ENCODE results near the gene CD180.
"Not testable (repeated sequence)": the region's sequence is repeated elsewhere in the genome, so short reads cannot be mapped to it uniquely, and the experiment has no call there.

The CD180 gene

DNA sequence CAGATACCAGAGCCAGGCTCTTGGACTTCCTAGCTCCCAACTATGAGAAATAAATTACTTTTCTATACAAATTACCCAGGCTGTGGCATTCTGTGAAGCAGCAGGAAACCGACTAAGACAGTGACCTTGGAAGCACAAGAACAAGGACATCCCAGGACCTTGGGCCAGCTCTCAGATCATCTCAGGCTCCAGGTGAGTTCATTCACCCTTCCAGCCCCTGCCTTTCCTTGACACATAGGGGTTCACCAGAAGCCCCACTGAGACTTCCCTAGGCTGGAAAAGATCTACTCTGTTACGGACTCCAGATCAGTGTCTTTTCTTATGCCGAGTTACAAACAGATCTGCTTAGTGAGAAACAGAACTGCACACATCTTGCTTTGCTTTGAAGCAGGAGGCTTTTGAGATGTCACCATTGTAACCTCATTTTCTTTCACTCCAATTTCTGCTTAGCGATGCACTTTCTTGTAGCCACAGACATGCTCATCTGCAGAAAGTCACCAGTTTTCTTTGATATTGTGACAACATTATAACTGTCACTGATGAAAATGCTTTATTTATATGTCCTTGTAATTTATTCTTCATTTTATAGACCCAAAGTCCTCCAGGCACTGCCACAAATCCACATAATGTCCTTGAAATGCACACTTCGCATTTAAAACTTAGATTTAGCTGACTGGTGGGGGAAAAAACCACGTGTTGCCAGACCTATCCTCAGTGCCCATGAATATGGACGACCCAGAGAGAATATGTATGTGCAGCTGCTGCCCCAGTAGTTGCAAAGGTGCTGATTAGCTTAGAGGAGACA is 8.1 kb downstream of the CD180 start:
- no peak for DNase-seq (ENCODE audit: low spot score)

DNA sequence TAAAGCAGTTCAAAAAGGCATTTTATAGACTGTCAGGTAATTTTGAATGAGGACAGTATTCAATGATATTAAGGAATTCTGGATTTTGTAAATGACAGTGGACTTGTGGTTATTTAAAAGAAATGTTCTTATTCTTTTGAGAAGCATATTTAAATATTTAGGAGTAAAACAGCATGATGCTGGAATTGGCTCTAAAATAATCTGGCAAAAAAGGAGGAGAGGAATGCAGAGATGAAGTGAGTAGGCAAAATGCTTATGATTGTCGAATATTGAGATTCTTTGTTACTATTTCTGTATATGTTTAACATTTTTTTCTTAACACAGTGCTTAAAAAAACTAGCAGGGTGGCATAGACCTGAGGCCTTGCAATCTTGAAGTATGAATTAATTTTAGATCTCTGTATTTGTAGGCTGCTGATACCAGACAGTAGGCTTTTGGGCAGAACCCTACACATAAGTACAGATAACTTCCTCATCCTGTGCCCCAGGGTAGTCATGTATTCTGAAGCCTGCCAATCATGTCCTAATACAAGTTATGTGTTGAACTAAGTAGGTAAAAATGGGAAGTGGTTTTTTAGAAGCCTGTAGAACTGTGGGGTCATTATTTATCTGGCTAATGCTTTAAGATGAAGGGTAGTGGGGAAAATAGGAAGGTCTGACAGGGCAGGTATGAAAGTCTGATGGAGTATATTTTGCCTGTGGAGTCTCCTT is 9.4 kb downstream of the CD180 start:
- DNase-seq (ENCODE audit: low spot score), result peak; percentile 48

DNA sequence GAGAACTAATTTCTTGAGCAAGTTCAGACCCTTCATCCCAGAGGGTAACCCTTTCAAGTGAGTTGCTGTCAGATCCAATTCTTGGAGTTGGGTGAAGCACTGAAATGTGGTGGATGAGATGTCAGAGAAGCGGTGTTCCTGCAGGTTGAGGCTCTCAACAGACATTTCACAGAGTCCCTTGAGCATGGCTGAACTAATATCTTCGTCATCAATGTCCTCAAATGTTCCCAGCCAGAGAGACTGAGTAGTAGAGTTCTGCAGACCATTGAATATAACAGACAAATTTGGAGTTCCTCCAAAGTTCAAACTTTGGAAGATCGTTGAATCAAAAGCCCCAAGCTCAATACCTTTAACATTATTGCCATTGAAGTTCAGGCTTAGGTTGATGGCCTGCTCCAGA is 12.7 kb downstream of the CD180 start:
- no peak for DNase-seq (ENCODE audit: low spot score)

DNA sequence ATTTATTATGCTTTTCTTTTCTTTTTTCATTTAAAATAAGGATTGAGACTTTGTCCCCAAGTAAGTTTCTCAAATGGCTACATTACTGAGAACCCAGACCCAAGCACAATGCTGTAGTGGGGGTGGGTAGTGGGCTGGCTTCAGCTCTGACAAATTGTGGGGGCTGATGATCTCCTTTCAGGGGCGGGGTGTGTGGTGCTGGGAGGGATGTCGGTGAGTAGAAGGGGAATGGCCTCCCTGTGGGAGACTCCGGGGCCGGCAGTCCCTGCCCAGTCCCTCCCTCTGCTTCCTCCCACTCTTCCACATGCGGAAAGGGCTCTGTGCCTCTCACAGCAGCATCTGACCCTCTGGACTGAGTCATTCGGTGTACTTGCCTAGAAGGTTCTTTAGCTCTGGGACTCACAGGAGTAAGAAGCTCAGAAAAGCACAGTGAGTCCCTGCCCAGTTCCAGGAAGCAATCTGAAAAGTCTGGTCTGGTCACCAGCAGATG is 14.3 kb downstream of the CD180 start:
- DNase-seq (ENCODE audit: low spot score), result no peak

DNA sequence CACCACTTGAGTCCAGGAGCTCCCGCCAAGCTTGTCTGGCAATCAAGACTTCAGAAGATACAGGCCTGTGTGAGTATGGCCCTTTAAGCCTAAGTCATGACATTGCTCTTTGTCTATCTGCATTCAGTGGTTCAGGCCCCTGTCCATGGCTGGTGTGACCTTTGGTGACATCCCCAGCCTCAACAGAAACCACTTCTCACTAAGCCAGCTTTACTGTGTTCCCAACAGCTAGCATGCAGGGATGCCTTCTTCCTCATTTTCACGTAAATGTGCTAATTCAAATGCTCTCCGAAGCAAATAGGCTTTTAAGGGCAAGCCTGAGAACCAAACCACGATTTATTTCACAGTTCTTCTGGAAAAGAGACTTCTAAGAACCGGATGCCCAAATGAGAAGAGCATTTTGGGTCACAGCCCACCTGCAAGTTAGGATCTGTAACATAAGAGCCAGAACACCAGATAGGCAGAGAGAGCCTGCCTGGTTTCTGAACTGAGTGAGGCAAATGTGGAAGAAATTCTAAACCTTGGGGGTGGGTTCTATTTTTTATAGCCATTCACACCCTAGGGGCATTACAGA is 14.9 kb downstream of the CD180 start:
- DNase-seq (ENCODE audit: low spot score), result peak; percentile 51

DNA sequence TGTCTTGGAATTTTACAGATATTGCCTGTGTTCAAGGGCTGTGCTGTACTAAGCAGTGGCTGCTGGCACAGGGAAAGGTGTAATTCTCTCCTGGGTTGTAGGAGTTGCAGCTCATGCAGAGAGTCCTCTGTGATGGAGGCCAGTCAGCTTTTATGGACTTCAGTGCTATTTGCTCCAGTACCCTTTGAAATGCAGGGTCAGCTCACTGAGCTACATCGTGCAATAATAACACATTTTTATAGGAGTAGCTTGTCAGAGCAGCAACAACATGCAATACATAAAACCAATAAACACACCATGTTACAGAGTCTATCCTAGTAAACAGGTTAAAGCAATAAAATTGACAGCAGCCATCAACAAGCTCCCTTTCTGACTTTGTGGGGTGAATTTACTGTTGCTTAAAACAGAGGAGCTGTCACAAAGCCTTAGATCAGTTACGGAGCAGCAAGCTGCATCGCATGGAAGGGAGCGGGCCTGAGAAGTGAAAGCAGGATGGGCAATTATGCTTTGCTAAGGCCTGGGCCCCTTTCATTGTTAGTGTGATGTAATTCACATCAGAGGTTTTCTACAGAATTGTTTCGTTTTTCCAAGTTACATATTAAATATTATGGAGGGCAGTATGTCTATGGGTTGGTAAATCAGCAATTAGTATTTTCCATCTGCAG is 16.8 kb downstream of the CD180 start:
- DNase-seq (ENCODE audit: low spot score), result no peak

DNA sequence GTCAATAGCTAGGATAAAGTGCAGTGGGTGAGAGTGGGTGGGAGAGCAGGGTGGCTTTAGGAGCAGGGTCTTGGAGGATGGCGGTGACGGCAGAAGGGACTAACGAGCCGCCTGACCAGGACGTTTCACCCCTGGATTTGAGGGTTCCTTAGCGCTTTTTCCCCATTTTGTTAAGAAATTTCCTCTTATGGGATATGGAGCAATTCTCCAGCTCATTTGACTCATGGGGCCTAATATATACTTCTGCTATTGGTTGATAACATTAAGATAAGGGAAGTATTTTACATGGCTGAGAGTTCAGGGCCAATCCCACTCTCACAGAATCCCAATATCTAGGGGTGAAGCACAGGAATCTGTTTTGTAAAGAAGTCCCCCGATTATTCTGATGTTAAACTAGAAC is 17.6 kb downstream of the CD180 start:
- DNase-seq (ENCODE audit: low spot score), result no peak

DNA sequence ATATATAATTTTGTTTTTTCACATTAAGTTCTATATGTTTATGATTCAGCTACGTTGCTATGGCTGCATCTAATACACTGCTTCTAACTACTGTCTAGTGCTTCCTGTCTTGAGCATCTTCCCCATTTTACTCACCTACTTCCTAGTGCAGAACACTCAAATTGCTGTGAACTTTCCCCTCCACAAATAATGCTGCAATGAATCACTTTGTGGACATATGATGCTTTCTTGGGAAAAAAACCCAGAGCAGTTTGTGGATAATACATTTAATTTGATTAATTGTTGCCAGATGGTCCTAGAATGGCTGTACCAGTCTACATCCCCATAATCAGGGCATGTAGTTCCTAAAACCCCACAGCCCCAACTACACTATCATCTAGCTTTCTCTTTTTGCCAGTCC is 18.5 kb downstream of the CD180 start:
- DNase-seq (ENCODE audit: low spot score), result no peak

DNA sequence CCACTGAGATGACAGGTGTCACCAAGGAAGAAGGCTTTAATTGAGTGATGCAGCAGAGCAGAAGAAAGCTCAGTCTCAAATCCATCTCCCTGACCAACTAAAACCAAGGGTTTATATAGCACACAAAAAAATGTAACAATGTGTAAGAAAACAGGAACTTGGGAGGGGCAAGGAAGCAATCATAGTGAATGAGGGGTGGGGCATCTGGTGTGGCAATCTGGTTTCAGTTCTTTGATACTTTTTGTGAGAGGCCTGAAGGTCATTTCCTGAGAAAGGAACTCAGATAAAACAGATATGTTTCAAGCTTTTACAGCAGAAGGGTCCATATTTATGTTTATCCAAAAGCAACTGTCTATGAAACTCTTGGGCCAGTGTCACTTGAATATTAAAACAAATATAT is 19.7 kb downstream of the CD180 start:
- DNase-seq (ENCODE audit: low spot score), result no peak

DNA sequence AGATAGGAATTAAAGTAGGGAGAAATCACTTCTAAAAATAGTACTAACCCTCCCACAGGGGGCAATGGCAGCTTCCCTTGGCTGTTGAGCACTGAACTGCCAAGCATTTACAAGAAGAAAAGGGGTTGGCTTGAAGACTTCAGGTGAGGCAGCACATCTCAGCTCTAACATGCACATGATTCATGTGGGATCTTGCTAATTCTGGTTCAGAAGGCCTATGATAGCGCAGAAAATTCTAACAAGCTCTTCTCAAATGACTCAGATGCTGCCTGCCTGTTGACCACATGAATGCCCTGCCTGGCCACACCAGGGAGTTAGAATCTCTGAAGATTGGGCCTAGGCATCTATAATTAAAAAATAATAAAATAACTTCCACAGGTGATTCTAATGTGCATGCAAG is 22.6 kb downstream of the CD180 start:
- DNase-seq (ENCODE audit: low spot score), result no peak

DNA sequence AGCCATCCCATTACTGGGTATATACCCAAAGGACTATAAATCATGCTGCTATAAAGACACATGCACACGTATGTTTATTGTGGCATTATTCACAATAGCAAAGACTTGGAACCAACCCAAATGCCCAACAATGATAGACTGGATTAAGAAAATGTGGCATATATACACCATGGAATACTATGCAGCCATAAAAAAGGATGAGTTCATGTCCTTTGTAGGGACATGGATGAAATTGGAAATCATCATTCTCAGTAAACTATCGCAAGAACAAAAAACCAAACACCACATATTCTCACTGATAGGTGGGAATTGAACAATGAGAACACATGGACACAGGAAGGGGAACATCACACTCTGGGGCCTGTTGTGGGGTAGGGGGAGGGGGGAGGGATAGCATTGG is 23.2 kb downstream of the CD180 start:
- DNase-seq (ENCODE audit: low spot score), result not testable (repeated sequence)

DNA sequence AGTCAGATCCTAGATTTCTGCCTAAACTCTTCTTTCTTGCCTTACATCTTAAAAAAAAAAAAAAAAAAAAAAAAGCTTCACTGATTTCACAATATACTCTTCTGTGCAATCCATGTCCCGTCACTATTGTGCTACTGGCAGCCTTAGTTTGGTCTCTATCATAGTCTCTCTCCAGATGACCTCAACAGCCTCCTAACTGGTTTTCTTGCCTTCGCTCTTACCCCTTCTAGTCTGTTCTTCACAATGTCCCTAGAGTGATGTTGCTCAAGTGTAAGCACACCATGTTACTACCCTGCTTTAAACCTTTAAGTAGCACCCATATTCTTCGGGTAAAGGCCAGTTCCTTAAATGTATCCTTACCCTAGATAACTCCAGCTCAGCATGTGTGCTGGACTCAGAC is 25.8 kb downstream of the CD180 start:
- no peak for DNase-seq (ENCODE audit: low spot score)

DNA sequence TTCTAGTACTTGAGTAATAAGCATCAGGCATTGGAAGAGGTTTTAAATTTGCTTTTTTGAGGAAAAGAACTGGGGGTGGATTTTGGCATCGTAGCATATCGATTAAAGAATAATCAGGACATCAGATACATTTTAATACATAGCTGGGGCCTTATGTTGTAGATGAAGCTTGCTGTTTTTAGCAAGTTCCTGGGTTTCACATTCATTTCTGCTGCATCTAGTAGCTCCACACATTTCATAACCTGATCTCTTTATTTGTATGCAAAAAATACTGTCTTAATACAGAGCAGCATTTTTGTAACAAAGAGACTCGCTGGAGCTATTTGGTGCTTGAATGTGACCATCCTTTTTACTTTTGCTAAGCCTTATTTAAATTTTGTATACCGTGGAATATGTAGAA is 28.5 kb downstream of the CD180 start:
- no peak for DNase-seq (ENCODE audit: low spot score)

DNA sequence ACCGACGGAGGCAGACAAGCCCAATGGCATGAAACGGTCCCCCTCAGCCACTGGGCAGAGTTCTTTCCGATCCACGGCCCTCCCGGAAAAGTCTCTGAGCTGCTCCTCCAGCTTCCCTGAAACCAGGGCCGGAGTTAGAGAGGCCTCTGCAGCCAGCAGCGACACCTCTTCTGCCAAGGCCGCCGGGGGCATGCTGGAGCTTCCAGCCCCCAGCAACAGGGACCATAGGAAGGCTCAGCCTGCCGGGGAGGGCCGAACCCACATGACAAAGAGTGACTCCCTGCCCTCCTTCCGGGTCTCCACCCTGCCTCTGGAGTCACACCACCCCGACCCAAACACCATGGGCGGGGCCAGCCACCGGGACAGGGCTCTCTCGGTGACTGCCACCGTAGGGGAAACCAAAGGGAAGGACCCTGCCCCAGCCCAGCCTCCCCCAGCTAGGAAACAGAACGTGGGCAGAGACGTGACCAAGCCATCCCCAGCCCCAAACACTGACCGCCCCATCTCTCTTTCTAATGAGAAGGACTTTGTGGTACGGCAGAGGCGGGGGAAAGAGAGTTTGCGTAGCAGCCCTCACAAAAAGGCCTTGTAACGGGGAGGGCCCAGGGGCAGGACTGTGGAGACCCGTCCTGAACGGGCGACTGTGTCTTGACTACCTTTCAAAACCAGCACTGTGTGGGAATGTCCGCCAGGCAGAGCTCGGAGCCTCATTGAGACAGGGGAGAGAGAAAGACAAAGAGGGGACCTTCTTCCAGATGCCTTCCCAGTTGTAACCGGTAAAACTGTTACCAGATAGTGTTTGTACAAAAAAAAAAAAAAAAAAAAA is 29.9 kb downstream of the CD180 start:
- peak; percentile 24 for DNase-seq (ENCODE audit: low spot score)

DNA sequence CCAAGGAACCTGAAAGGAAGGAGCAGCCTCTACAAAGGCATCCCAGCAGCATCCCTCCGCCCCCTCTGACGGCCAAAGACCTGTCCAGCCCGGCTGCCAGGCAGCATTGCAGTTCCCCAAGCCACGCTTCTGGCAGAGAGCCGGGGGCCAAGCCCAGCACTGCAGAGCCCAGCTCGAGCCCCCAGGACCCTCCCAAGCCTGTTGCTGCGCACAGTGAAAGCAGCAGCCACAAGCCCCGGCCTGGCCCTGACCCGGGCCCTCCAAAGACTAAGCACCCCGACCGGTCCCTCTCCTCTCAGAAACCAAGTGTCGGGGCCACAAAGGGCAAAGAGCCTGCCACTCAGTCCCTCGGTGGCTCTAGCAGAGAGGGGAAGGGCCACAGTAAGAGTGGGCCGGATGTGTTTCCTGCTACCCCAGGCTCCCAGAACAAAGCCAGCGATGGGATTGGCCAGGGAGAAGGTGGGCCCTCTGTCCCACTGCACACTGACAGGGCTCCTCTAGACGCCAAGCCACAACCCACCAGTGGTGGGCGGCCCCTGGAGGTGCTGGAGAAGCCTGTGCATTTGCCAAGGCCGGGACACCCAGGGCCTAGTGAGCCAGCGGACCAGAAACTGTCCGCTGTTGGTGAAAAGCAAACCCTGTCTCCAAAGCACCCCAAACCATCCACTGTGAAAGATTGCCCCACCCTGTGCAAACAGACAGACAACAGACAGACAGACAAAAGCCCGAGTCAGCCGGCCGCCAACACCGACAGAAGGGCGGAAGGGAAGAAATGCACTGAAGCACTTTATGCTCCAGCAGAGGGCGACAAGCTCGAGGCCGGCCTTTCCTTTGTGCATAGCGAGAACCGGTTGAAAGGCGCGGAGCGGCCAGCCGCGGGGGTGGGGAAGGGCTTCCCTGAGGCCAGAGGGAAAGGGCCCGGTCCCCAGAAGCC is 30.8 kb downstream of the CD180 start:
- DNase-seq (ENCODE audit: low spot score), result peak; percentile 86

DNA sequence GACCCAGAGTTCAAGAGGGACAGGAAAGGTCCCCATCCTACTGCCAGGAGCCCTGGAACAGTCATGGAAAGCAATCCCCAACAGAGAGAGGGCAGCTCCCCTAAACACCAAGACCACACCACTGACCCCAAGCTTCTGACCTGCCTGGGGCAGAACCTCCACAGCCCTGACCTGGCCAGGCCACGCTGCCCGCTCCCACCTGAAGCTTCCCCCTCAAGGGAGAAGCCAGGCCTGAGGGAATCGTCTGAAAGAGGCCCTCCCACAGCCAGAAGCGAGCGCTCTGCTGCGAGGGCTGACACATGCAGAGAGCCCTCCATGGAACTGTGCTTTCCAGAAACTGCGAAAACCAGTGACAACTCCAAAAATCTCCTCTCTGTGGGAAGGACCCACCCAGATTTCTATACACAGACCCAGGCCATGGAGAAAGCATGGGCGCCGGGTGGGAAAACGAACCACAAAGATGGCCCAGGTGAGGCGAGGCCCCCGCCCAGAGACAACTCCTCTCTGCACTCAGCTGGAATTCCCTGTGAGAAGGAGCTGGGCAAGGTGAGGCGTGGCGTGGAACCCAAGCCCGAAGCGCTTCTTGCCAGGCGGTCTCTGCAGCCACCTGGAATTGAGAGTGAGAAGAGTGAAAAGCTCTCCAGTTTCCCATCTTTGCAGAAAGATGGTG is 31.6 kb downstream of the CD180 start:
- DNase-seq (ENCODE audit: low spot score), result no peak

DNA sequence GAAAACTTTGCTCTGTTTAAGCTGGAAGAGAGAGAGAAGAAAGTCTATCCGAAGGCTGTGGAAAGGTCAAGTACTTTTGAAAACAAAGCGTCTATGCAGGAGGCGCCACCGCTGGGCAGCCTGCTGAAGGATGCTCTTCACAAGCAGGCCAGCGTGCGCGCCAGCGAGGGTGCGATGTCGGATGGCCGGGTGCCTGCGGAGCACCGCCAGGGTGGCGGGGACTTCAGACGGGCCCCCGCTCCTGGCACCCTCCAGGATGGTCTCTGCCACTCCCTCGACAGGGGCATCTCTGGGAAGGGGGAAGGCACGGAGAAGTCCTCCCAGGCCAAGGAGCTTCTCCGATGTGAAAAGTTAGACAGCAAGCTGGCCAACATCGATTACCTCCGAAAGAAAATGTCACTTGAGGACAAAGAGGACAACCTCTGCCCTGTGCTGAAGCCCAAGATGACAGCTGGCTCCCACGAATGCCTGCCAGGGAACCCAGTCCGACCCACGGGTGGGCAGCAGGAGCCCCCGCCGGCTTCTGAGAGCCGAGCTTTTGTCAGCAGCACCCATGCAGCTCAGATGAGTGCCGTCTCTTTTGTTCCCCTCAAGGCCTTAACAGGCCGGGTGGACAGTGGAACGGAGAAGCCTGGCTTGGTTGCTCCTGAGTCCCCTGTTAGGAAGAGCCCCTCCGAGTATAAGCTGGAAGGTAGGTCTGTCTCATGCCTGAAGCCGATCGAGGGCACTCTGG is 32.6 kb downstream of the CD180 start:
- no peak for DNase-seq (ENCODE audit: low spot score)

DNA sequence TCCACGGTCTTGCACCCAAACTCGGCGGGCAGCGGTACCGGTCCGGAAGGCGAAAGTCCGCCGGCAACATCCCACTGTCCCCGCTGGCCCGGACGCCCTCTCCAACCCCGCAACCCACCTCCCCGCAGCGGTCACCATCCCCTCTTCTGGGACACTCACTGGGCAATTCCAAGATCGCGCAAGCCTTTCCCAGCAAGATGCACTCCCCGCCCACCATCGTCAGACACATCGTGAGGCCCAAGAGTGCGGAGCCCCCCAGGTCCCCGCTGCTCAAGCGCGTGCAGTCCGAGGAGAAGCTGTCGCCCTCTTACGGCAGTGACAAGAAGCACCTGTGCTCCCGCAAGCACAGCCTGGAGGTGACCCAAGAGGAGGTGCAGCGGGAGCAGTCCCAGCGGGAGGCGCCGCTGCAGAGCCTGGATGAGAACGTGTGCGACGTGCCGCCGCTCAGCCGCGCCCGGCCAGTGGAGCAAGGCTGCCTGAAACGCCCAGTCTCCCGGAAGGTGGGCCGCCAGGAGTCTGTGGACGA is 33.3 kb downstream of the CD180 start:
- DNase-seq (ENCODE audit: low spot score), result no peak

DNA sequence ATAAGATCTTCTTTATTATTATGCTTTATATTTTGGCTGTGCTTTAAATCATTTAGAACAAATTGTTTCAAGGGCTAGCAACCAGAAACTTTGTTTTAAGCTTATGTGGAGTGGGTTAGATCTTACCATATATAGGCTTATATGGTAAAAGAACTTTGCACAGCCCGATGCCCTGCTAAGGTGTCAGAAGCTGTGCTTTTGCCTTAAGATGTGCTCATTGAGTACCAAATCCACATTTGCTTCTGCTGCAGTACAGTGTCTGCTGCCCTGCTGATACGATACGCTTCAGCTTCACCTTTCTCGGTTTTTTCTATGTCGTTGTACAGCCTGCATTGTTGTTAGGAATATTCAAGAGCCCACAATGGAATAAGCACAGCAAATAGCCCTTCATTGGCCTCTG is 34.8 kb downstream of the CD180 start:
- DNase-seq (ENCODE audit: low spot score), result no peak
